ENCODE measurements around the gene PLEKHB1. TPM values are rescaled to one million over a fixed set of nuclear protein-coding genes. Genes with fewer than 3 reads are reported as not detected.
A peak's percentile ranks its signal among the peaks of the same experiment; 100 is the strongest.

The PLEKHB1 gene
- total RNA-seq (10 to 100 TPM in 3 of 5 donors, 1 to 10 TPM in 1, not detected in 1; 5.3 to 90.1 (median 11.8) TPM), polyA plus RNA-seq (10 to 100 TPM in 2 of 3 donors, 1 to 10 TPM in 1; 5.9 to 30.8 (median 19.2) TPM)
- long read RNA-seq, donor 1, partial matches to known transcripts = 0 of 1 reads
- long read RNA-seq, donor 1, other reads (novel, unspliced or antisense) = 0 of 1 reads
- long read RNA-seq, donor 2, partial matches to known transcripts = 0 of 4 reads
- long read RNA-seq, donor 2, other reads (novel, unspliced or antisense) = 0 of 4 reads
- long read RNA-seq, donor 3, partial matches to known transcripts = 0 of 1 reads
- long read RNA-seq, donor 3, other reads (novel, unspliced or antisense) = 0 of 1 reads
- long read RNA-seq, donor 4 = 0 reads
- long read RNA-seq, donor 5, partial matches to known transcripts = 0 of 1 reads
- long read RNA-seq, donor 5, other reads (novel, unspliced or antisense) = 0 of 1 reads
- long read RNA-seq, donor 6, partial matches to known transcripts = 0 of 6 reads
- long read RNA-seq, donor 6, other reads (novel, unspliced or antisense) = 0 of 6 reads
- long read RNA-seq, donor 7, partial matches to known transcripts = 0 of 3 reads
- long read RNA-seq, donor 7, other reads (novel, unspliced or antisense) = 0 of 3 reads
- long read RNA-seq, donor 8, partial matches to known transcripts = 0 of 2 reads
- long read RNA-seq, donor 8, other reads (novel, unspliced or antisense) = 0 of 2 reads
- long read RNA-seq, donor 9, partial matches to known transcripts = 0 of 3 reads
- long read RNA-seq, donor 9, other reads (novel, unspliced or antisense) = 0 of 3 reads
- long read RNA-seq, donor 10, partial matches to known transcripts = 0 of 2 reads
- long read RNA-seq, donor 10, other reads (novel, unspliced or antisense) = 0 of 2 reads

GRCh38 chr11:73645972-73646631 is at the start of gene PLEKHB1:
PLEKHB1 (plus strand) TSS chr11:73646581; CDS start chr11:73646609, 28 bp downstream.
- no peaks in the 10 kb centered on the region for H3K9me3 ChIP-seq
- WGBS, 5 donors = 30 to 46% (median 41%) methylated on average over 22 to 26 of the region's 26 CpGs
- H3K4me3 ChIP-seq = peak within 1 kb of the TSS; percentile 37 to 53 (median 42)
- peak in 1 of 2 donors; percentile 41 for DNase-seq
- H3K4me1 ChIP-seq = peaks cover 5 to 28% (median 16%) of the 10 kb centered on the region in 4 donors
- no peaks in the 10 kb centered on the region for H3K36me3 ChIP-seq
- peak within 1 kb of the TSS in 2 of 5 donors; percentile 25 to 43 for H3K27ac ChIP-seq
- H3K27me3 ChIP-seq = peaks cover 0 to 25% (median 0%) of the 10 kb centered on the region in 3 donors
- intact Hi-C loops (cut with DNase I; ENCODE audit: low total_unique reads) = no loop called here
- TF ChIP-seq POLR2AphosphoS5 (IDR thresholded peaks at IDR 0.05) (no peak), POLR2A (IDR thresholded peaks at IDR 0.05) (no peak), EP300 (IDR thresholded peaks at IDR 0.05) (no peak)
- TF ChIP-seq, protein P1, sequence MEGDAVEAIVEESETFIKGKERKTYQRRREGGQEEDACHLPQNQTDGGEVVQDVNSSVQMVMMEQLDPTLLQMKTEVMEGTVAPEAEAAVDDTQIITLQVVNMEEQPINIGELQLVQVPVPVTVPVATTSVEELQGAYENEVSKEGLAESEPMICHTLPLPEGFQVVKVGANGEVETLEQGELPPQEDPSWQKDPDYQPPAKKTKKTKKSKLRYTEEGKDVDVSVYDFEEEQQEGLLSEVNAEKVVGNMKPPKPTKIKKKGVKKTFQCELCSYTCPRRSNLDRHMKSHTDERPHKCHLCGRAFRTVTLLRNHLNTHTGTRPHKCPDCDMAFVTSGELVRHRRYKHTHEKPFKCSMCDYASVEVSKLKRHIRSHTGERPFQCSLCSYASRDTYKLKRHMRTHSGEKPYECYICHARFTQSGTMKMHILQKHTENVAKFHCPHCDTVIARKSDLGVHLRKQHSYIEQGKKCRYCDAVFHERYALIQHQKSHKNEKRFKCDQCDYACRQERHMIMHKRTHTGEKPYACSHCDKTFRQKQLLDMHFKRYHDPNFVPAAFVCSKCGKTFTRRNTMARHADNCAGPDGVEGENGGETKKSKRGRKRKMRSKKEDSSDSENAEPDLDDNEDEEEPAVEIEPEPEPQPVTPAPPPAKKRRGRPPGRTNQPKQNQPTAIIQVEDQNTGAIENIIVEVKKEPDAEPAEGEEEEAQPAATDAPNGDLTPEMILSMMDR (IDR thresholded peaks at IDR 0.05) = no peak

GRCh38 chr11:73597336-73597955 is 48.9 kb upstream of the PLEKHB1 start:
- Histone ChIP-seq H3K9me3 (no peaks in the 10 kb centered on the region), H3K27me3 (no peaks in the 10 kb centered on the region), H3K4me3 (peak overlapping the region; percentile 89 to 96 (median 91)), H3K4me1 (peaks cover 8 to 41% (median 27%) of the 10 kb centered on the region in 4 donors), H3K27ac (peak overlapping the region; percentile 72 to 91 (median 85)), H3K36me3 (no peaks in the 10 kb centered on the region)
- intact Hi-C loops (cut with DNase I; ENCODE audit: low total_unique reads) = no loop called here
- no peak for DNase-seq
- TF ChIP-seq POLR2A (IDR thresholded peaks at IDR 0.05) (no peak), EP300 (IDR thresholded peaks at IDR 0.05) (no peak), POLR2AphosphoS5 (IDR thresholded peaks at IDR 0.05) (no peak)
- TF ChIP-seq, protein P1 (IDR thresholded peaks at IDR 0.05) = no peak
- WGBS, 5 donors = 2 to 13% (median 3%) methylated on average over 13 to 27 of the region's 27 CpGs

DNA sequence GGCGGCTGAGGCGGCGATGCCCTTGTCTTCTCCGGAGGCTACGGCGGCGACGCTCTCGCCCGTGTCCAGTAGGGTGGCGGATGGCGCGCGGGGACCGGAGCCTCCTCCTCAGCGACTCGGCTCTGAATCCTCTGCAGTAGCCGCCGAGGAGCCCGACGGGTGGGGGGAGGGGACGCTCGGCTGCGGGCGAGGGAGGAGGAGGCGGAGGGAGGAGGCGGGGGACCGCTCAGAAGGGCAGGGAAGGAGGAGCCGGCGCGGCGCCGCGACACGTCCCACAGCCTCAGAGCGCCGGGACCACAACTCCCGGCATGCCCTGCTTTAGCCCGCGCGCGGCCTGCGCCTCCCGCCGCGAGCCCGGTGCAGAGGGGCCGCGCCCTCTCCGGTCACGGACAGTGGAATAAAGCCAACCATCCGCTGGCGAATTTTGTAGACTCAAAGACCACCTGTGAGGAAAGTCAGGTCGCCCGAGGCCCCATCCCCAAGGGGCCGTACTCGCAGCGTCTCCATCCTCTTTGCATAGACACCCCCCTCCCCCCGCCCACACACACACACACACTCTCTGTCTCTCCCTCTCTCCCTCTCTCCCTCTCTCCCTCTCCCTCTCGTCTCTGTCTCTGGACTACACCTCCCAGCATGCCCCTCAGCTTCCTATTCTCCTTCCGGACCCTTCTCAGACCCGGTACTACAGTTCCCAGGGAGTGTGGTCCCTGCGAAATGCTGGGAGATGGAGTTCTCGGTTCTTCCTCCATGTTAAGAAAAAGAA is 48.2 kb upstream of the PLEKHB1 start, which contains the start of gene FAM168A:
Gene FAM168A, minus strand, starts transcription at position 157 of the 763 bp plus-strand sequence. CDS start 129,638 bp downstream, outside the sequence.
- 0% methylated on average over 34 to 64 of the region's 64 CpGs for WGBS, 5 donors
- DNase-seq = peak; percentile 96 to 99
- H3K27ac ChIP-seq = peak within 1 kb of the TSS; percentile 72 to 91 (median 85)
- intact Hi-C loops (cut with DNase I; ENCODE audit: low total_unique reads) = no loop called here
- H3K27me3 ChIP-seq = no peaks in the 10 kb centered on the region
- TF ChIP-seq EP300 (IDR thresholded peaks at IDR 0.05) (no peak), POLR2AphosphoS5 (IDR thresholded peaks at IDR 0.05) (peak; percentile 64 to 87 (median 82)), POLR2A (IDR thresholded peaks at IDR 0.05) (peak in 2 of 4 donors; percentile 55 to 65)
- TF ChIP-seq, protein P1 (IDR thresholded peaks at IDR 0.05) = peak in 4 of 7 experiments; percentile 4 to 28 (median 24)
- H3K9me3 ChIP-seq = no peaks in the 10 kb centered on the region
- no peaks in the 10 kb centered on the region for H3K36me3 ChIP-seq
- peak within 1 kb of the TSS; percentile 89 to 96 (median 91) for H3K4me3 ChIP-seq
- peaks cover 8 to 41% (median 27%) of the 10 kb centered on the region in 4 donors for H3K4me1 ChIP-seq
